SU-DHL-6 (cell line): ENCODE results near the gene BTN3A1.
A peak's percentile ranks its signal among the peaks of the same experiment; 100 is the strongest.

Experiments used
- H2AFZ ChIP-seq: fragments of 200-600 bp; sonication (generic); 2 replicates; pipeline ENCODE4 v1.6.1; 2014; ENCODE audit warnings: low read depth, mild to moderate bottlenecking, moderate library complexity, mixed read lengths, antibody characterized with exemption, low read length; ENCODE audit not compliant: severe bottlenecking
- H3F3A ChIP-seq: fragments of 200-600 bp; shearing (Covaris generic); 2 replicates; pipeline ENCODE4 v1.6.0; 2016; ENCODE audit warnings: antibody characterized with exemption, mild to moderate bottlenecking; ENCODE audit not compliant: insufficient read depth
- H3K27ac ChIP-seq: fragments of 200-600 bp; sonication (generic); 2 replicates; pipeline ENCODE4 v1.5.1; 2016; ENCODE audit warnings: low read depth, mild to moderate bottlenecking, low read length, moderate library complexity, mixed read lengths
- H3K27me3 ChIP-seq: fragments of 200-600 bp; sonication (generic), shearing (Covaris generic); 2 replicates; pipeline ENCODE4 v1.6.0; 2014; ENCODE audit warnings: mild to moderate bottlenecking, low read length
- H3K36me3 ChIP-seq: fragments of 200-600 bp; sonication (generic); 2 replicates; pipeline ENCODE4 v1.6.1; 2014; ENCODE audit warnings: mild to moderate bottlenecking, low read length, mixed read lengths
- H3K4me2 ChIP-seq: fragments of 300-600, 200-600 bp; shearing (Covaris generic), sonication (generic); 2 replicates; pipeline ENCODE4 v1.6.0; 2014; ENCODE audit warnings: low read length, low read depth, mild to moderate bottlenecking; ENCODE audit not compliant: poor library complexity, severe bottlenecking
- H3K4me3 ChIP-seq: fragments of 200-600 bp; sonication (generic); 2 replicates; pipeline ENCODE4 v1.5.1; 2014; ENCODE audit warnings: antibody characterized with exemption, low read length, mild to moderate bottlenecking, mixed read lengths; ENCODE audit not compliant: insufficient read depth, poor library complexity, severe bottlenecking
- H3K79me2 ChIP-seq: fragments of 200-600 bp; sonication (generic); 2 replicates; pipeline ENCODE4 v1.6.1; 2014; ENCODE audit warnings: mild to moderate bottlenecking, low read length, moderate library complexity; ENCODE audit not compliant: insufficient read depth
- H3K9ac ChIP-seq: fragments of 200-600 bp; sonication (generic); 2 replicates; pipeline ENCODE4 v1.7.0; 2014; ENCODE audit warnings: mild to moderate bottlenecking, low read length
- H3K9me2 ChIP-seq: fragments of 200-600 bp; sonication (generic); replicated peaks from 2 replicates; pipeline ENCODE4 v1.6.1; 2014; ENCODE audit warnings: low read length; ENCODE audit not compliant: insufficient read depth
- H3K9me3 ChIP-seq: fragments of 200-600 bp; sonication (generic); 2 replicates; pipeline ENCODE4 v1.6.1; 2014; ENCODE audit warnings: low read length, mixed read lengths; ENCODE audit not compliant: insufficient read depth
- H4K20me1 ChIP-seq: fragments of 200-600 bp; sonication (generic); 2 replicates; pipeline ENCODE4 v1.6.1; 2014; ENCODE audit warnings: low read depth, mild to moderate bottlenecking, antibody characterized with exemption, low read length, moderate library complexity, mixed read lengths
- CTCF ChIP-seq: fragments of 200-600 bp; sonication (generic); IDR thresholded peaks from one replicate; pipeline ENCODE4 v1.5.1; 2017; ENCODE audit warnings: antibody characterized with exemption, mild to moderate bottlenecking, low read length, moderate library complexity; ENCODE audit not compliant: insufficient read depth, poor library complexity, severe bottlenecking
- EZH2phosphoT487 ChIP-seq: fragments of 200-600 bp; sonication (generic), shearing (Covaris generic); conservative IDR thresholded peaks from 2 replicates; pipeline ENCODE4 v1.6.1; 2018; ENCODE audit warnings: mild to moderate bottlenecking, antibody characterized with exemption, low read length, moderate library complexity, mixed read lengths

Gene BTN3A1

GRCh38 chr6:26400626-26401025 is 1.4 kb upstream of the BTN3A1 start:
- no peaks in the 10 kb centered on the region for H3F3A ChIP-seq

GRCh38 chr6:26401389-26401986 is 587 bp upstream of the BTN3A1 start:
- Histone ChIP-seq H2AFZ (peak overlapping the region; percentile 96), H3K9ac (peak overlapping the region; percentile 55)
- no peak for TF ChIP-seq EZH2phosphoT487
- TF ChIP-seq CTCF = no peak

More at GRCh38 chr6:26400626-26401025, 1.4 kb upstream of the BTN3A1 start:
- H3K27ac ChIP-seq = no peak overlapping the region
- H3K9me3 ChIP-seq = no peaks in the 10 kb centered on the region
- TF ChIP-seq CTCF (no peak), EZH2phosphoT487 (no peak)
- no peaks in the 10 kb centered on the region for H3K27me3 ChIP-seq
- no peaks in the 10 kb centered on the region for H3K36me3 ChIP-seq
- no peak overlapping the region for H3K9ac ChIP-seq
- H4K20me1 ChIP-seq = no peaks in the 10 kb centered on the region
- H3K4me3 ChIP-seq = no peak overlapping the region
- H3K4me2 ChIP-seq = no peak overlapping the region
- H3K9me2 ChIP-seq = no peaks in the 10 kb centered on the region
- peak overlapping the region; percentile 96 for H2AFZ ChIP-seq
- H3K79me2 ChIP-seq = no peaks in the 10 kb centered on the region

GRCh38 chr6:26403893-26404292 is 1.8 kb downstream of the BTN3A1 start:
- no peaks in the 10 kb centered on the region for H3F3A ChIP-seq
- TF ChIP-seq EZH2phosphoT487 = no peak
- H2AFZ ChIP-seq = no peak overlapping the region
- no peaks in the 10 kb centered on the region for H3K9me2 ChIP-seq
- no peaks in the 10 kb centered on the region for H4K20me1 ChIP-seq
- no peaks in the 10 kb centered on the region for H3K27me3 ChIP-seq
- H3K4me3 ChIP-seq = no peak overlapping the region
- peak overlapping the region; percentile 74 for H3K4me2 ChIP-seq
- no peaks in the 10 kb centered on the region for H3K9me3 ChIP-seq
- H3K9ac ChIP-seq = no peak overlapping the region
- H3K27ac ChIP-seq = no peak overlapping the region
- H3K79me2 ChIP-seq = no peaks in the 10 kb centered on the region
- no peaks in the 10 kb centered on the region for H3K36me3 ChIP-seq

More at GRCh38 chr6:26401389-26401986, 587 bp upstream of the BTN3A1 start:
- H3K9me3 ChIP-seq = no peaks in the 10 kb centered on the region
- H3K27ac ChIP-seq = no peak overlapping the region
- peak overlapping the region; percentile 72 for H3K4me3 ChIP-seq
- H3K4me2 ChIP-seq = peak overlapping the region; percentile 74
- no peaks in the 10 kb centered on the region for H3K79me2 ChIP-seq
- no peaks in the 10 kb centered on the region for H3K27me3 ChIP-seq
- H3F3A ChIP-seq = no peaks in the 10 kb centered on the region
- H3K9me2 ChIP-seq = no peaks in the 10 kb centered on the region
- no peaks in the 10 kb centered on the region for H3K36me3 ChIP-seq
- no peaks in the 10 kb centered on the region for H4K20me1 ChIP-seq

- no peaks in the 10 kb centered on the region for H3K9me3 ChIP-seq
- H2AFZ ChIP-seq = no peak overlapping the region
- H3K9me2 ChIP-seq = no peaks in the 10 kb centered on the region
- H3K27me3 ChIP-seq = no peaks in the 10 kb centered on the region
- H4K20me1 ChIP-seq = no peaks in the 10 kb centered on the region
- H3K79me2 ChIP-seq = no peaks in the 10 kb centered on the region
- no peaks in the 10 kb centered on the region for H3K36me3 ChIP-seq
- no peak for TF ChIP-seq EZH2phosphoT487
- no peak for TF ChIP-seq CTCF
- H3K4me2 ChIP-seq = no peak overlapping the region
- no peak overlapping the region for H3K4me3 ChIP-seq
- H3F3A ChIP-seq = no peaks in the 10 kb centered on the region
- no peak overlapping the region for H3K27ac ChIP-seq
- no peak overlapping the region for H3K9ac ChIP-seq
These were observed 2.5 kb downstream of the BTN3A1 start for GRCh38 chr6:26404546-26404945.
